GDM1 (cell line): ENCODE measurements around the gene ASGR2.
A peak's percentile ranks its signal among the peaks of the same experiment; 100 is the strongest.
"Not testable (repeated sequence)": the region's sequence is repeated elsewhere in the genome, so short reads cannot be mapped to it uniquely, and the experiment has no call there.

Source experiments
- DNase-seq: peaks from one replicate; lab custom pipeline; 2025; lab: John Stamatoyannopoulos, UW

ASGR2 gene

GRCh38 chr17:7124923-7125322 lies 10.3 kb upstream of the ASGR2 start:
- DNase-seq: no peak

GRCh38 chr17:7123844-7124243 lies 9.2 kb upstream of the ASGR2 start:
- DNase-seq: no peak

GRCh38 chr17:7122381-7122780 lies 7.8 kb upstream of the ASGR2 start:
- no peak for DNase-seq

GRCh38 chr17:7120635-7121034 lies 6.0 kb upstream of the ASGR2 start:
- not testable (repeated sequence) for DNase-seq

GRCh38 chr17:7120123-7120522 lies 5.5 kb upstream of the ASGR2 start:
- no peak for DNase-seq

- DNase-seq: no peak
Measured at GRCh38 chr17:7119314-7119713, 4.7 kb upstream of the ASGR2 start.

- DNase-seq: peak; percentile 32
Measured at GRCh38 chr17:7114875-7115614, 423 bp upstream of the ASGR2 start.

GRCh38 chr17:7113273-7114071 lies 1.1 kb downstream of the ASGR2 start:
- no peak for DNase-seq

- no peak for DNase-seq
Measured at GRCh38 chr17:7112510-7113108, 2.0 kb downstream of the ASGR2 start.

- DNase-seq: no peak
Measured at GRCh38 chr17:7111784-7112509, 2.7 kb downstream of the ASGR2 start.

- DNase-seq: no peak
Measured at GRCh38 chr17:7110617-7111306, 3.9 kb downstream of the ASGR2 start.

- no peak for DNase-seq
Measured at GRCh38 chr17:7109461-7110322, 4.9 kb downstream of the ASGR2 start.

GRCh38 chr17:7108981-7109380 lies 5.6 kb downstream of the ASGR2 start:
- DNase-seq: no peak

GRCh38 chr17:7108560-7108925 lies 6.1 kb downstream of the ASGR2 start:
- no peak for DNase-seq

- no peak for DNase-seq
Measured at GRCh38 chr17:7107795-7108559, 6.6 kb downstream of the ASGR2 start.

- no peak for DNase-seq
Measured at GRCh38 chr17:7107012-7107754, 7.4 kb downstream of the ASGR2 start.

- no peak for DNase-seq
Measured at GRCh38 chr17:7102421-7102820, 12.2 kb downstream of the ASGR2 start.

- DNase-seq: no peak
Measured at GRCh38 chr17:7101531-7101930, 13.1 kb downstream of the ASGR2 start.

- not testable (repeated sequence) for DNase-seq
Measured at GRCh38 chr17:7100641-7101379, 13.8 kb downstream of the ASGR2 start.
